Measurements from ENCODE around the gene SLC34A1. TPM values are rescaled to one million over a fixed set of nuclear protein-coding genes. Genes with fewer than 3 reads are reported as not detected.
"Not testable (repeated sequence)": the region's sequence is repeated elsewhere in the genome, so short reads cannot be mapped to it uniquely, and the experiment has no call there.

The SLC34A1 gene
- total RNA-seq, 4 donors from 2014 or later: 0.12 TPM; not detected in 3

DNA sequence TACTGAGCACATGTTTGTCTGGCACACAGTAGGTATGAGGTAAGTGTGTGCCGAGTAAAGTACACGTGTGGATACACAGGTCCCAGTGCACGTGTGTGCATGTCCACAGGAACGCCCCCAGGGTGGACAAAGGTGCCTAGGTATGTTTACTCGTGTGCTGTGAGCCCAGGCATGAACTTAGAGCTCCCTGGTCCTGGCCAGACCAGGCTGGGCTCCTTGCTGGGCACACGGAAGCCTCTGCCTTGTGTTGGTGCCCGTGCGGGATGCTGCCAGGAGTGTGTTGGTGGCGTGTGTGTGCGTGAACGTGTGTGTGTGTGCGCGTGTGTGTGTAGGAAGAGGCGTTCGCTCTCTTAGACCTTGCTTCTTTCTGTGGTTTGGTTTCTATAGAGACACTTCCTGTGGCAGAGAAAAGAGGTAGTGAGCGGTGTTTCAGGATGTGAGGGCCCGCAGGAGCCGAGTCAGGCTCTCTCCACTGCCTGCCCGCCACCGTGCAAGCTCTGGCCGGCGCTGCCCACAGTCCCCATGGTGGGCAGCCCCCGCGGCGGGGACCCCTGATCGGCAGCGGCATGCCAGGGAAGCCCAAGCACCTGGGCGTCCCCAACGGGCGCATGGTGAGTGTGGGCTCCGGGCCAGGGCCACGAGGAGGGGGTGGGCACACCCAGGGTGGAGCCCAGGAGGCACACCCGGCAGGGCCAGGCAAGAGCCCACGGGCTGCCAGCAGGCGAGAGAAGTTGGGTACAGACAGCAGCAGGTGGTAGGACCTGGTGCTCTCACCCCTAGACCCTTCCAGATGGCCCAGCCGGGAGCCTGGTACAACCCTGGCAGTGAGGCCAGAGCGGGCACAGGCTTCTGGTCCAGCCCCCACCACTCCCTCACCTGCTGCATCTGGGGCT is 26.5 kb upstream of the SLC34A1 start, which contains the start of gene RGS14:
Gene RGS14, plus strand, starts transcription at position 466 of the 893 bp plus-strand sequence. Its CDS starts 101 bp downstream, at position 567.
- TF ChIP-seq, protein P1, sequence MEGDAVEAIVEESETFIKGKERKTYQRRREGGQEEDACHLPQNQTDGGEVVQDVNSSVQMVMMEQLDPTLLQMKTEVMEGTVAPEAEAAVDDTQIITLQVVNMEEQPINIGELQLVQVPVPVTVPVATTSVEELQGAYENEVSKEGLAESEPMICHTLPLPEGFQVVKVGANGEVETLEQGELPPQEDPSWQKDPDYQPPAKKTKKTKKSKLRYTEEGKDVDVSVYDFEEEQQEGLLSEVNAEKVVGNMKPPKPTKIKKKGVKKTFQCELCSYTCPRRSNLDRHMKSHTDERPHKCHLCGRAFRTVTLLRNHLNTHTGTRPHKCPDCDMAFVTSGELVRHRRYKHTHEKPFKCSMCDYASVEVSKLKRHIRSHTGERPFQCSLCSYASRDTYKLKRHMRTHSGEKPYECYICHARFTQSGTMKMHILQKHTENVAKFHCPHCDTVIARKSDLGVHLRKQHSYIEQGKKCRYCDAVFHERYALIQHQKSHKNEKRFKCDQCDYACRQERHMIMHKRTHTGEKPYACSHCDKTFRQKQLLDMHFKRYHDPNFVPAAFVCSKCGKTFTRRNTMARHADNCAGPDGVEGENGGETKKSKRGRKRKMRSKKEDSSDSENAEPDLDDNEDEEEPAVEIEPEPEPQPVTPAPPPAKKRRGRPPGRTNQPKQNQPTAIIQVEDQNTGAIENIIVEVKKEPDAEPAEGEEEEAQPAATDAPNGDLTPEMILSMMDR (IDR thresholded peaks at IDR 0.05): no peak
- TF ChIP-seq EP300 (IDR thresholded peaks at IDR 0.05) (no peak), POLR2A (IDR thresholded peaks at IDR 0.05) (no peak), POLR2AphosphoS5 (IDR thresholded peaks at IDR 0.05) (no peak)
- WGBS, 2 donors (ENCODE audit: low coverage in 1 of 2): 36 to 43% methylated on average over 4 to 5 of the region's 37 CpGs
- Histone ChIP-seq H3K36me3 (no peaks in the 10 kb centered on the region), H3K27ac (peak within 1 kb of the TSS in 2 of 4 donors; percentile 27 to 44), H3K4me1 (peaks cover 0 to 7% (median under 1%) of the 10 kb centered on the region in 3 donors), H3K4me3 (peak within 1 kb of the TSS in 1 of 2 donors; percentile 47), H3K9me3 (no peaks in the 10 kb centered on the region), H3K27me3 (peaks cover 12% of the 10 kb centered on the region)
- peak; percentile 56 for ATAC-seq

DNA sequence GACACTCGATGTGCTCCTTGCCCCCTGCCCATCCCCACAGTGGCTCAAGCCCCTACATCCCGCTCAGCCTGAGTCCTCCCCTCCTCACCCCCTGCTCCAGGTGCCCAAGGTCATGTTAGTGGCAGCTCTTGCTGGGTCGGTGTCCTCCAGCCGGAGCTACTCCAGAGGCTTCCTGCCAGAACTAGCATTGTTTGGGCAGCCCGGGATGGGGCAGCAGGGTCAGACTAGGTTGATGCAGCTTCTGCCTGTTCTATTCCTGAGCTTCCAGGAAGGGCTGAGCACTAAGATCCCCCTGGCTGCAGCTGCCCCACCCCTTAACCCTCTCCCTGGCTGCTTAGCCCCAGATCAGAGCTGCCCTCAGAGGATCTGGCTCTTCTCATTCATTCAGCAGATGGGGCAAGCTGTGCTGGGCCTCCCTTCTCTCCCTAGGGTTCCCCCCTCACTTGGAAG is 25.8 kb upstream of the SLC34A1 start:
- H3K27ac ChIP-seq: peak overlapping the region in 1 of 4 donors; percentile 44
- ATAC-seq: no peak
- WGBS, 2 donors (ENCODE audit: low coverage in 1 of 2): 53% methylated on average over 4 of the region's 5 CpGs; no CpG with 5 or more reads in 1 of the 2 donors

DNA sequence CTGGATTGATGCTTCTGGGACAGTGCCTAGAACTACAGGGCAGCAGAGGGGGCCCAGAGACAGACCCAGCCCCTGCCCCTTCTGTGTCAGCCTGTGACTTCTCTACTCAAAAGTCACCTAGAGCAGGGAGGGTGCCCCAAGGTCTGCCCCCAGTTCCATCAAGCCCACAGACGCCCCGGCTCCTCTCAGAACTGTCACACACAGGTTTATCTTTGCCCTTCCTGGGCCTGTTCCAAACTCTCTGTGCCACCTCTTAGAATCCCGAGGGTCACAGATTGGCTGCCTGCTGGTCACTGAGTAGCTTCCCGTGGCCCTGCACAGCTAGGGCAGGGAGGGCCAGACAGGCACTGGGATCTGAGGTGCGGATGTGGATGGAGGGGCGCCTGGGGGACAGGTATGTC is 24.8 kb upstream of the SLC34A1 start:
- no peak for ATAC-seq
- TF ChIP-seq POLR2A (IDR thresholded peaks at IDR 0.05) (no peak), POLR2AphosphoS5 (IDR thresholded peaks at IDR 0.05) (no peak), EP300 (IDR thresholded peaks at IDR 0.05) (no peak)
- TF ChIP-seq, protein P1 (IDR thresholded peaks at IDR 0.05): no peak
- peaks cover 0 to 25% (median 12%) of the 10 kb centered on the region in 3 donors for H3K4me1 ChIP-seq
- WGBS, 2 donors (ENCODE audit: low coverage in 1 of 2): 80% methylated on average over 2 of the region's 6 CpGs; no CpG with 5 or more reads in 1 of the 2 donors
- H3K36me3 ChIP-seq: no peaks in the 10 kb centered on the region
- no peaks in the 10 kb centered on the region for H3K9me3 ChIP-seq
- no peak overlapping the region for H3K27ac ChIP-seq
- H3K4me3 ChIP-seq: no peak overlapping the region
- H3K27me3 ChIP-seq: peaks cover 12% of the 10 kb centered on the region

More for the DNA sequence above, 25.8 kb upstream of the SLC34A1 start:
- H3K4me3 ChIP-seq: peak overlapping the region in 1 of 2 donors; percentile 47
- H3K4me1 ChIP-seq: peaks cover 0 to 14% (median 8%) of the 10 kb centered on the region in 3 donors
- no peak for TF ChIP-seq POLR2A (IDR thresholded peaks at IDR 0.05)
- no peak for TF ChIP-seq EP300 (IDR thresholded peaks at IDR 0.05)
- TF ChIP-seq POLR2AphosphoS5 (IDR thresholded peaks at IDR 0.05): no peak
- TF ChIP-seq, protein P1 (IDR thresholded peaks at IDR 0.05): no peak
- H3K36me3 ChIP-seq: no peaks in the 10 kb centered on the region
- H3K27me3 ChIP-seq: peaks cover 12% of the 10 kb centered on the region
- no peaks in the 10 kb centered on the region for H3K9me3 ChIP-seq

DNA sequence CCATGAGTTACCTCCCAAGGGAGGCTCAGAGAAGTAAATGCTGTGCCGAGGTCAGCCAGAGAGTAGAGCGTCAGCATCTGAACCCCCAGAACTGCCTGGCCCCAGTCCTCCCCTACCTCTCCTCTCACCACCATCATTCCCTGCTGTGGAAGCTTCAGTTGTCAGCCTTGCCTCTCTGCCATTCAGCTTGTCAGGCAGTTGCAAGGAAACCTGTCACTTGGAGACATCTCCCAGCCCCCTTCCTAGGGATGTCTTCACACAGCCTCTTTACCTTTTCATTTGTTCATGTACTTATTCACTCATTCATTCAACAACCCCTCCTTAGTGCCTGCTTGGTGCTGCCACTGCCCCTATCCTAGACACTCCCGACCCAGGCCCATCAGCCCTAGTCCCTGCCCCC is 24.4 kb upstream of the SLC34A1 start:
- no peak overlapping the region for H3K27ac ChIP-seq
- WGBS, 2 donors (ENCODE audit: low coverage in 1 of 2): 83% methylated on average over 1 of the region's 3 CpGs; no CpG with 5 or more reads in 1 of the 2 donors
- peaks cover 12% of the 10 kb centered on the region for H3K27me3 ChIP-seq
- no peaks in the 10 kb centered on the region for H3K36me3 ChIP-seq
- no peak overlapping the region for H3K4me3 ChIP-seq
- ATAC-seq: no peak
- H3K4me1 ChIP-seq: peaks cover 0 to 29% (median 12%) of the 10 kb centered on the region in 3 donors
- no peaks in the 10 kb centered on the region for H3K9me3 ChIP-seq
- TF ChIP-seq, protein P1 (IDR thresholded peaks at IDR 0.05): no peak
- TF ChIP-seq POLR2A (IDR thresholded peaks at IDR 0.05): no peak
- TF ChIP-seq POLR2AphosphoS5 (IDR thresholded peaks at IDR 0.05): no peak
- no peak for TF ChIP-seq EP300 (IDR thresholded peaks at IDR 0.05)

DNA sequence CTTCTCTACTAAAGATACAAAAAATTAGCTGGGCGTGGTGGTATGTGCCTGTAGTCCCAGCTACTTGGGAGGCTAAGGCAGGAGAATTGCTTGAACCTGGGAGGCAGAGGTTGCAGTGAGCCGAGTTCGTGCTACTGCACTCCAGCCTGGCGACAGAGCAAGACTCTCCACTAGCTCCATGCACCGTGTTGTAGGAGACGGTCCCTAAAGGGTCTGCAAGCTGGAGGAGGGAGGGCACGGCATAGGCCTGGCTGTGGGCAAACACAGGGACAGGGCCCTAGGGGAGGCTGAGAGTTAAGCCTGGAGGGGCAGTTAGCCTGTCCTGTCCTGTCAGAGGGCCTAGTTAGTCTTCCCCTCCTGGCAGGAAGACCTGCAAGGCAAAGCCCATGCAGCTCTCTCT is 23.5 kb upstream of the SLC34A1 start:
- not testable (repeated sequence) for H3K36me3 ChIP-seq, H3K27ac ChIP-seq, H3K4me3 ChIP-seq, ATAC-seq, H3K9me3 ChIP-seq
- 86% methylated on average over 7 of the region's 7 CpGs; no CpG with 5 or more reads in 1 of the 2 donors for WGBS, 2 donors (ENCODE audit: low coverage in 1 of 2)
- Histone ChIP-seq H3K27me3 (peaks cover 12% of the 10 kb centered on the region), H3K4me1 (peaks cover 0 to 36% (median 12%) of the 10 kb centered on the region in 3 donors)

Measured in gastroesophageal sphincter (tissue), 4 donors.